ENCODE data around the gene UBTD2.

The UBTD2 gene

GRCh38 chr5:172170251-172170701 is 113.3 kb downstream of the UBTD2 start:
- no peak for DNase-seq (ENCODE audit: low read depth)

- no peak for DNase-seq (ENCODE audit: low read depth)
These were observed 114.3 kb downstream of the UBTD2 start for GRCh38 chr5:172169216-172169615.

- no peak for DNase-seq (ENCODE audit: low read depth)
These were observed 115.3 kb downstream of the UBTD2 start for GRCh38 chr5:172168311-172168710.

- DNase-seq (ENCODE audit: low read depth) = no peak
These were observed 115.7 kb downstream of the UBTD2 start for GRCh38 chr5:172167895-172168294.

- DNase-seq (ENCODE audit: low read depth) = no peak
These were observed 117.3 kb downstream of the UBTD2 start for GRCh38 chr5:172166030-172166826.

- no peak for DNase-seq (ENCODE audit: low read depth)
These were observed 118.1 kb downstream of the UBTD2 start for GRCh38 chr5:172165465-172165864.

GRCh38 chr5:172164769-172165212 is 118.8 kb downstream of the UBTD2 start:
- no peak for DNase-seq (ENCODE audit: low read depth)

- DNase-seq (ENCODE audit: low read depth) = no peak
These were observed 120.2 kb downstream of the UBTD2 start for GRCh38 chr5:172163346-172163745.

- DNase-seq (ENCODE audit: low read depth) = no peak
These were observed 120.6 kb downstream of the UBTD2 start for GRCh38 chr5:172162987-172163343.

GRCh38 chr5:172162323-172162986 is 121.1 kb downstream of the UBTD2 start:
- DNase-seq (ENCODE audit: low read depth) = no peak

- no peak for DNase-seq (ENCODE audit: low read depth)
These were observed 123.1 kb downstream of the UBTD2 start for GRCh38 chr5:172160506-172160905.
